Esophagus muscularis mucosa (tissue), 3 donors: ENCODE measurements around the gene TPPP.

ENCODE experiments used
- CTCF ChIP-seq, 3 experiments: fragments of 200-600 bp in 2 of 3; fragments of 450-650 bp in 1 of 3; sonication (generic) in 2 of 3; IDR thresholded peaks; one replicate each; pipeline ENCODE4 v1.5.1; 2017 to 2019; ENCODE audit warnings: antibody characterized with exemption in 3 of 3, mild to moderate bottlenecking in 2 of 3, moderate library complexity in 1 of 3
- POLR2AphosphoS5 ChIP-seq, 2 donors: sonication (generic); formaldehyde crosslinking; IDR thresholded peaks; one replicate each; pipeline ENCODE4 v1.6.1; 2017; ENCODE audit warnings: antibody characterized with exemption in 2 of 2

DNA sequence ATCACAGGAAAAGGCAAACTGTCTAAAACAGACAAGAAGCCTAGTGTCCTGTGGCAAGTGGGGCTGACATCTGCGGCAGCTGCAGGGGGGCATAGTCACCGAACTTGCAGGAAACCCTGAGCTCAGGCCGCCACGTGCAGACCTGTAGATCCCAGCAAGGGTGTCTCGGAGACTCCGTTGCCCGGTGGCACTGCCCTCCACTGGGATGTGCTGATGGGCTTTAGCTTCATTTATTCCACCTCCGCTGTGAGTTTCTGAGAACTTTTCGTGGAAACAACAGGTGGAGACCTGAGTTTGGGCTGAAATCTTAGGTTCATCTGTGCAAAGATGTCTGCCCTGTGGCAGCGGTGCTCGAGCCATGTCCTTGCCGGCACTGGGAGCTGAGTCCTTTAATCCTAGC lies 59.0 kb downstream of the TPPP start:
- no peak for TF ChIP-seq POLR2AphosphoS5 (IDR thresholded peaks at IDR 0.05)
- no peak for TF ChIP-seq CTCF (IDR thresholded peaks at IDR 0.05)
